Measurements from ENCODE around the gene SLC34A2.
A peak's percentile ranks its signal among the peaks of the same experiment; 100 is the strongest.
"Not testable (repeated sequence)": the region's sequence is repeated elsewhere in the genome, so short reads cannot be mapped to it uniquely, and the experiment has no call there.

Gene SLC34A2

GRCh38 chr4:25654971-25655963, at the start of gene SLC34A2:
SLC34A2 (plus strand) TSS chr4:25655851; CDS start chr4:25662501, 6,650 bp downstream.
- no peak for DNase-seq

- no peak for DNase-seq
Measured at GRCh38 chr4:25608644-25609043, 47.0 kb upstream of the SLC34A2 start.

- DNase-seq: no peak
Measured at GRCh38 chr4:25609976-25610375, 45.7 kb upstream of the SLC34A2 start.

- not testable (repeated sequence) for DNase-seq
Measured at GRCh38 chr4:25613613-25614012, 42.0 kb upstream of the SLC34A2 start.

GRCh38 chr4:25614807-25615206, 40.8 kb upstream of the SLC34A2 start:
- DNase-seq: no peak

- no peak for DNase-seq
Measured at GRCh38 chr4:25621027-25621930, 34.4 kb upstream of the SLC34A2 start.

GRCh38 chr4:25624616-25625015, 31.0 kb upstream of the SLC34A2 start:
- no peak for DNase-seq

- DNase-seq: no peak
Measured at GRCh38 chr4:25628451-25628850, 27.2 kb upstream of the SLC34A2 start.

- DNase-seq: no peak
Measured at GRCh38 chr4:25632135-25632534, 23.5 kb upstream of the SLC34A2 start.

- DNase-seq: no peak
Measured at GRCh38 chr4:25633541-25633940, 22.1 kb upstream of the SLC34A2 start.

GRCh38 chr4:25635501-25635900, 20.1 kb upstream of the SLC34A2 start:
- DNase-seq: no peak

- DNase-seq: no peak
Measured at GRCh38 chr4:25637581-25638220, 17.9 kb upstream of the SLC34A2 start.

GRCh38 chr4:25638221-25638601, 17.4 kb upstream of the SLC34A2 start:
- no peak for DNase-seq

GRCh38 chr4:25638806-25639205, 16.8 kb upstream of the SLC34A2 start:
- no peak for DNase-seq

- no peak for DNase-seq
Measured at GRCh38 chr4:25650311-25650710, 5.3 kb upstream of the SLC34A2 start.

- DNase-seq: peak; percentile 6
Measured at GRCh38 chr4:25651682-25652081, 4.0 kb upstream of the SLC34A2 start.

GRCh38 chr4:25654031-25654970, 1.4 kb upstream of the SLC34A2 start:
- DNase-seq: no peak

GRCh38 chr4:25656031-25656430, 380 bp downstream of the SLC34A2 start:
- no peak for DNase-seq

GRCh38 chr4:25658357-25658771, 2.7 kb downstream of the SLC34A2 start:
- no peak for DNase-seq

GRCh38 chr4:25658777-25659176, 3.1 kb downstream of the SLC34A2 start:
- no peak for DNase-seq

GRCh38 chr4:25661441-25661840, 5.8 kb downstream of the SLC34A2 start:
- DNase-seq: not testable (repeated sequence)

- DNase-seq: no peak
Measured at GRCh38 chr4:25662306-25662705, 6.7 kb downstream of the SLC34A2 start.
